Right kidney (tissue), 1 donor: ENCODE measurements around the gene CCDC34.

Source experiments
- DNase-seq: peaks from one replicate; pipeline ENCODE4 v3.0.0-alpha.2; 2016

Gene CCDC34

GRCh38 chr11:27291302-27291889 is 71.6 kb downstream of the CCDC34 start:
- no peak for DNase-seq

DNA sequence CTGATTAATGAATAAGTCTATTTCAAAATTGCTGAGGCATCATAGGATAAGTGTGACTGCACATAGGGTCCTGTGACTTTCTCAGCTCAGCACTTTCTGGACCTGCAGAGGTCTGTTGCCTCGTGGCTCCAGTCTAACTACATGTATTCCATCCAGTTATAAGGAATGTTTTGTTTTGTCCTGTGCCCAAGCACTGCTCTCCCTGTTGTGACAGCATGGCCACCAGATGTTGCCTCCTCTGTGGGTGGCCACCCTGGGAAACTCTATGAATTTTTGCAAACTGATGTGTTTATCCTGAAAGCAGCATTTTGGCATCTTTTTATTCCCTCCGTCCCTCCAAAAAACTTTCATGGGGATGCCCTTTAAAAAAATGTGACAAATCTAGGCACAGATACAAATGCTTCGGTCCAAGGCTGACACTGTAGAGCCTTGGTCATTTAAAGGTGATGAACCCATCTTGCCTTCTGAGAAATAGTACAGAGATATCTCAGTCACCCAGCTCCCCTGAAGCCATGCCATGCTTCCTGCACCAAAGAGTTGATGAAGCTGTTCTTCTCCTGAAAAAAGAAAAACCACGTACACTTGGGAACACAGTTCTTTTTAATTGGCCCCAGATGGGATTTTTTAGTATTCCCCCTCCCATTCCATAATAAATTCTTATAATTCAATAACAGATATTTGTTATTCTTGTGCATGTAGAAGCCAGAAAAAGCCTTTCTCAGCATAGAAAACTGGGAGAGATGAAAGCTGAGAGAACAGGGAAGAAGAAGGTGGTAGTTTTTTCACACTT is 72.6 kb downstream of the CCDC34 start:
- no peak for DNase-seq
